Measurements from ENCODE around the gene GALNT11.

GRCh38 chr7:152117356-152117755 is 91.9 kb downstream of the GALNT11 start:
- no peak for TF ChIP-seq CTCF (IDR thresholded peaks at IDR 0.05)
- TF ChIP-seq POLR2AphosphoS5 (IDR thresholded peaks at IDR 0.05), result no peak
- TF ChIP-seq POLR2A (IDR thresholded peaks at IDR 0.05), result no peak

Data from gastroesophageal sphincter (tissue), 3 donors.